ENCODE measurements around the gene EGFLAM.

- TF ChIP-seq, protein P1, sequence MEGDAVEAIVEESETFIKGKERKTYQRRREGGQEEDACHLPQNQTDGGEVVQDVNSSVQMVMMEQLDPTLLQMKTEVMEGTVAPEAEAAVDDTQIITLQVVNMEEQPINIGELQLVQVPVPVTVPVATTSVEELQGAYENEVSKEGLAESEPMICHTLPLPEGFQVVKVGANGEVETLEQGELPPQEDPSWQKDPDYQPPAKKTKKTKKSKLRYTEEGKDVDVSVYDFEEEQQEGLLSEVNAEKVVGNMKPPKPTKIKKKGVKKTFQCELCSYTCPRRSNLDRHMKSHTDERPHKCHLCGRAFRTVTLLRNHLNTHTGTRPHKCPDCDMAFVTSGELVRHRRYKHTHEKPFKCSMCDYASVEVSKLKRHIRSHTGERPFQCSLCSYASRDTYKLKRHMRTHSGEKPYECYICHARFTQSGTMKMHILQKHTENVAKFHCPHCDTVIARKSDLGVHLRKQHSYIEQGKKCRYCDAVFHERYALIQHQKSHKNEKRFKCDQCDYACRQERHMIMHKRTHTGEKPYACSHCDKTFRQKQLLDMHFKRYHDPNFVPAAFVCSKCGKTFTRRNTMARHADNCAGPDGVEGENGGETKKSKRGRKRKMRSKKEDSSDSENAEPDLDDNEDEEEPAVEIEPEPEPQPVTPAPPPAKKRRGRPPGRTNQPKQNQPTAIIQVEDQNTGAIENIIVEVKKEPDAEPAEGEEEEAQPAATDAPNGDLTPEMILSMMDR (conservative IDR thresholded peaks at IDR 0.05; ENCODE audit: low read depth in 2 of 2) = no peak
- TF ChIP-seq EZH2phosphoT487 (IDR thresholded peaks at IDR 0.05; ENCODE audit: unreplicated experiment) (no peak), REST (IDR thresholded peaks at IDR 0.05; ENCODE audit: unreplicated experiment) (no peak), EZH2 (IDR thresholded peaks at IDR 0.05; ENCODE audit: low read depth, unreplicated experiment) (no peak), POLR2AphosphoS5 (IDR thresholded peaks at IDR 0.05; ENCODE audit: low read depth) (no peak)
These were observed 104.4 kb downstream of the EGFLAM start for GRCh38 chr5:38362713-38363112.

All from GM23338 (cell line).